NCI-H128 (cell line): ENCODE results near the gene PLCB2.
A peak's percentile ranks its signal among the peaks of the same experiment; 100 is the strongest.

Experiments
- DNase-seq: peaks from one replicate; lab custom pipeline; 2025; ENCODE audit not compliant: unreplicated experiment; lab: John Stamatoyannopoulos, UW

PLCB2 gene

DNA sequence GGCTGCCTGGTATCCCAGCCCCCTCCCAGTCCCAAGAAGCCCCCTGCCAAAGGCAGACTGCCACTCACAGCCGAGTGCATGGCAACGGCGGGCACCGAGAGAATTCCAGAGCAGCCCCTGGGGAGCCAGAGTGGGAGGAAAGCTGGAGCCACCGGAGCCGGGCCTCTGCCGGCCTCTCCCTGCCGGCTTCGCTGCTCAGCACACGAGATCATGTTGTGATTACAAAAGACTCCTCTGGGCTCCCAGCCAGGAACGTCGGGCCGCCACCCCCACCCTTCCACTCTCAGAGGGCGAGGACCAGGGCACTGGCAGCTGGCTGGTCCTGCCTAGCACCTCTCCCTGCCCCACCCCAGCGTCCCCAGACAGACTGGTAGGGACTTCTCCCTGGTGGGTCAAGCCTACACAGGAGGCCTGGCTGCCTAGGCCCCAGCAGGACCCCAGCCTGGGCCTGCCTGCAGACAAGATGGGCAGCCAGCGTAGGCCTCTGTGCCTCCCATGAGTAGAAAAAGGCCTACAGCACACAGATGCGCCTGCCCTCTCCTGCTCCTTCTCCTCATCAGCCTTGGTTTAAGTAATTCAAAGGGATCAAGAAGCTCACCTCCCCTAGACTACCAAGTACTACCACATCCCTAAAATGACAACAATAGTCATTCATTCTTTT lies 33.1 kb upstream of the PLCB2 start, which contains the start of gene CCDC9B:
CCDC9B (minus strand) TSS at position 200 of the 661 bp plus-strand sequence; CDS start at position 80, 120 bp downstream.
- DNase-seq, result peak; percentile 45

DNA sequence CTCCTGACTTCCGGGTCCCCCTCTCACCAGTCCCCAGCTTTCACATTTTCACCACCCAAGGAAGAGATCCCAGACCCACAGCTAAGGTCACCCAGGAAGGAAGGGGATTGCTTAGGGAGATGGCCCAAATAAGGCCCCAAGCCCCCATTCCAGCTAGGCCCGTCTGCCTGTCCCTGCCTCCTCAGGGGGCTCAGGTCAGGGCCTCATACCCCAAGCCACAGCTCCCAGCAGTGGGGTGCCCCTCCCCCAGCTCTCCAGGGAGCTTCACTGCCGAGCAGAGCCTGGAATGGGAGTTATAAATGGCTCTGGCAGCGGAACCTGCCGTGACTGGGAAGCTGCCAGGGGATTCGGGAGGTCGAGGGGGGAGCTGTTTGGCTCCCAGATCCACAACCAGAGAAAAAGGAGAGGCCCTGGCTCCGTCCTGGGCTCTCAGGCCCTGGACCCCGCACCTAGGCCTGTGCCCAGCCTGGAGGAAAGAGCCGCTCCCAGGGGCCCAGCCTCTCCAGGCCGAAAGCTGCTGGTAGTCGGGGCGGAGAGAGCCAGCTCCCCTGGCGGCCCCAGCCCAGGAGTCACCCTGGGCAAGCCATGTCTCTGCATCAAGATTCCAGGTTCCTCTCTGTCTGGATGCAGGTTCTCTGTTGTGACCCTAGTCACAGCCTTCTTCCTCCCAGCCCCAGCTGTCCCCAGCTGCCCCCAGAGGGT lies 32.5 kb upstream of the PLCB2 start:
- no peak for DNase-seq

GRCh38 chr15:40339621-40339945 lies 31.8 kb upstream of the PLCB2 start:
- no peak for DNase-seq

DNA sequence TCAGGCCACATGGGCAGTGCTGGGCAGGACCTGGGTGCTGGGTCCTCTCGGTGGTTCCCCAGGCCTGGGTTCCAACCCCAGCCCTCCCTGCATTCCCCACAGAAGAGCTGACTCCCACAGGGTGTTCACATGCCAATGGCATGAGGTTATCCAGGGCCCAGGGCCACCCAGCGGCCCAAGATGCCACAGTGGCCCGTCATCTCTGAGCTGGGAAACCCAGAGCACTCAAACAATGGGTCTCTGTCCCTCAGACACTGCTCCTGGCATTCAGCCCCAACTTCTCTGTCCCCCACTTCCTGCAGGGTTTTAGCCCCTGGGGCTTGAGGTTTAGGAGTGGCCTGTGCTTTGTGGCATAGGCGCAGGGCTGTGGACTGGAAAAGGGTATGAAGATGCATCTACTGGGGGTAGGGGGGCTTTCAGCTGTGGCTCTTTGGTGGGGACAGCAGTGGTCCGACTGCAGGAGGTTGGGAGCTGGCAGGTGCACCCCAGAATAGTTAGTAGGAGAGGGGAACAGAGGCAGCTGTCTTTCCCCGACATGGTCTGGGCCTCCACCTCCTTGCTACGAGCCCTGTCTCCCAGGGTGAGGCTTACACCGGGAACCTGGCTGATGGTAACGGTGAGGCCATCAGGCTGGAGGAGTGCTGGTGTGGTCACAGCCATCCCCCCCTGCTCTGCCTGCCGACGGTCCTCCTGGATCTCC lies 31.3 kb upstream of the PLCB2 start:
- DNase-seq, result no peak

- peak; percentile 43 for DNase-seq
These were observed 30.4 kb upstream of the PLCB2 start for GRCh38 chr15:40338041-40338657.

DNA sequence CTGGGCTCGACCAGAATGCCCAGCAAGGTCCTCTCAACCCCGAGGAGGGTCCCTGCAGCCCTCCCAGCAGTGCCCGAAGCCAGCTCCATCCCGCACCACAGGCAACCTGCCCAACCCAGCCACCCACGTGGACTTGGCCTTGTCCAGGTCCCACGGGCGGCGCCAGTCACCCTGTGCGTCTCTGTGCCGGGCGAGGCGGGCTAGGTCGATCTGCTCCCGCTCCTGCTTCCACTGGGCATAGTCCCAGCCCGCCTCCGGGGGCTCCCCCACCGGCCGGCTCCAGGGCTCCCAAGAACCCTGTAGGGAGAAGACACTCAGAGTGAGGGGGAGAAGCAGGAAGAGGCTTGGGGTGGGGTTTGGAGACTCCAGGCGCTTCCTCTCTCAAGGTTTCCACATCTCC lies 29.9 kb upstream of the PLCB2 start:
- DNase-seq, result no peak

- no peak for DNase-seq
These were observed 29.0 kb upstream of the PLCB2 start for GRCh38 chr15:40336744-40337122.

- no peak for DNase-seq
These were observed 28.4 kb upstream of the PLCB2 start for GRCh38 chr15:40335938-40336743.

GRCh38 chr15:40334941-40335795 lies 27.4 kb upstream of the PLCB2 start:
- no peak for DNase-seq

DNA sequence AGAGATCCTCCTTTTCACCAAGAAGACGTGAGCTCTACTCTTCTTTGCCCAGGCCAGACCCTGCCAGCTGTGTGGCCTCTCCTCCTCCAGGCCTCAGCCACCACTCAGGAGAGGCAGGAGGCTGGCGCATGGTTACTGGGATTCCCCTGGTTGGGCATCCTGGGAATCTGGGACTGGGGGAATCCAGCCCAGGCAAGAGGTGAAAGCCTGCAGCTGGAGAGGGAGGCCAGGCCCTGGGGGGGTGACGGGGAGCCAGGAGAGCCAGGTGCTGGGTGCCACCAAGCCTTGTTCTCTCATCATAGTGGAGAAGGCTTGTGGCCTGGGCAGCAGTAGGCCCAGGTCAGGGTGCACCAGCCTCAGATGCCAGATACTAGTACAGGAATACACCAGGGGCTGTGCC lies 26.8 kb upstream of the PLCB2 start:
- no peak for DNase-seq

GRCh38 chr15:40333922-40334492 lies 26.3 kb upstream of the PLCB2 start:
- no peak for DNase-seq

GRCh38 chr15:40332113-40332781 lies 24.5 kb upstream of the PLCB2 start:
- no peak for DNase-seq

DNA sequence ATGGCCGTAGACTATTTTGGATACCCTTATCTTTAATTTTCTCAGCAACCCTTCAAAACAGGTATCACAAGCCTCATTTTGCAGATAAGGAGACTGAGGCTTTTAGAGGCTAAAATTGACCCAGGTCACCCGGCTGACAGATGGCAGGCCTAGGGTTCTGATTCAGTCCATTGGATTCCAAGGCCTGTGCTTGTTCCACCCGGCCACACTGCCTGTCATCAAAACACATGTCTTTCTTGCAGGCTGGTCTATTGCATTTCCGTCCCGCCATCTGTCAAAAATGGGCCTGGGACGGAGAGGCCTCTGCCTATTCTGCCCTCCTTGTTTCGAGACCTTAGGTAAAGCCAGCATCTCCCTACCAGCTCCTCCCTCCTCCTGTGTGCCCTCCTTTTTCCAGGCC lies 23.9 kb upstream of the PLCB2 start:
- no peak for DNase-seq

DNA sequence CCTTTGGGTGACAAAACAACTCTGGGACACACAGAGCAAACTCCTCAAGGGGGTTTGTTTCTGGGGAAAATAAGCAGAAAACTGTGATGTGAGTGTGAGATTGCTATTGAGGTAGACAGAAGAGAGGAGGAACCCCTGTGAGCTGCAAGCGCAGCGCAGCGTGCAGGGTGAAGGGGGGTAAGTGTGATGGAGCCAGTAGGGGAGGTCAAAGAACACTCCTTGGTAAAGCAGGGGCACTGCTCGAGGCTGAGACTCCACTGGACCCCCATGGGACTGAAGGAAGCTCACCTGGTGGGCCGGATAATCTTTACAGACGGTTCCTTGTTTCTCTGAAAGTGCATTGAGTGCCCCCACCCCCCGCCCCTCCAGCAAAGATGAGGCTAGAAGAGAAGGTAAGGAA lies 23.3 kb upstream of the PLCB2 start:
- no peak for DNase-seq

GRCh38 chr15:40330368-40330836 lies 22.7 kb upstream of the PLCB2 start:
- DNase-seq, result peak; percentile 12

DNA sequence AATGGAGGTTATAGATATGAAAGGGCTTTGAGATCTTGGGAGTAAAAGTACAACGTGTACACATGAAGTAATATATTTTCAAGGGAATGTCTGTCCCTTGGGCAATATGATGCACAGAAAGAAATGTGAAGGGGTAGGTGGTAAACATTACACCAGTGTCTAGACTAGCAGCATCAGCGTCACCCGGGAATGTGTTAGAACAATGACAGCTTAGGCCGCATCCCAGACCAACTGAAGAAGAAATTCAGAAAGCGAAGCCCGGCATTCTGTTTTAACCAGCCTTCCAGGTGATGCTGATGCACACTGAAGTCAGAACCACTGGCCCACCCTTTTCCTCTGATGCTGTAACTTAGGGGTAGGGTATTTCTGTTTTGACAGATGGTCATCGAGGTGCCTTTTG lies 22.1 kb upstream of the PLCB2 start:
- DNase-seq, result no peak

DNA sequence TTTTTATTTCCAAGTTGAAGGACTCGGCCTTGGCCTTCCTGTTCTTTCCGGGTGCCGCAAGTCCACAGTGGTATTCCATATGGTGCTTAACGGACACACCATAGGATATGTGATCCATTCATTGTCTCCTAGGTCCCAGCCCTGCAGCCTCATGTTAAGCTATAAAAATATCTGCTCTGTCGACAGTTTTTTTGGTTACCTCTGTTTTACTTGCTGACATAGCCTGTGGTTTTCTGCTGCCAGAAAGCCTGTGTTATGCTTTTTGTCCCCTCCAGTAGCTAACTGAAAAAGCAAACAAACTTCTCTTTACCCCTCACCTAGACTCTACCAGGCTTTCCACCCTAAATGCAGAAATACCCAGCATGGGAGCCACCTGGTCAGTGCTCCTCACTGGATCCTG lies 21.0 kb upstream of the PLCB2 start:
- DNase-seq, result no peak

DNA sequence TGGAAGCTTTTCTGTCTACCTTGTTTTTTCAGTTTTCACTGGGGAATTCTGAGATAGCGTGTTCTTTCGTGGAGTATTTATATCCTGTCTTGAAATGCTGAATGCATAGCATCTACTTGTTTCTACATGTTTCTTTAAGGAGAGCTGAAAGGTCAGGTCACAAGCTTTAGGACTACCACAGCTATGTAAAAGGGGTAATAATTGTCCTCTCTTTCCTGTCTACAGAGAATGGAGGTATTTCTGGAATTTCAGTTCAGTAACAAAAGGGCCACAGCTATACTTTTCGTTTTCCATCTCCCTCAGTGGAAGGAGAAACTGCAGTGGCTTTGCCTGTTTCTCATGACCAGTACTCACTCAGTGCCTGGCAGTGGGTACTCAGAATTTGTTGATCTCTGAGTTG lies 20.4 kb upstream of the PLCB2 start:
- no peak for DNase-seq

GRCh38 chr15:40327457-40327856 lies 19.7 kb upstream of the PLCB2 start:
- DNase-seq, result no peak
